Lung (tissue), 12 donors: Measurements from ENCODE around the gene SGCA. TPM values are rescaled to one million over a fixed set of nuclear protein-coding genes. Genes with fewer than 3 reads are reported as not detected.

Experiments
- ATAC-seq: fragments of 200-7000 bp; cut with Tn5 transposase; one replicate; pipeline ENCODE4 v1.9.1; 2020; ENCODE audit warnings: moderate number of reproducible peaks; ENCODE audit not compliant: insufficient read depth, low FRiP score
- DNase-seq, 3 donors: peaks; one replicate each; pipeline ENCODE4 v3.0.0-alpha.2; 2013 to 2017
- H3K27ac ChIP-seq, 2 donors: one replicate each; pipeline ENCODE4 v1.5.1; 2013; ENCODE audit warnings: mild to moderate bottlenecking in 2 of 2, moderate library complexity in 2 of 2, control low read depth in 1 of 2, inconsistent platforms in 1 of 2, low read depth in 1 of 2, low read length in 1 of 2
- H3K27me3 ChIP-seq, 3 donors: one replicate each; pipeline ENCODE4 v1.5.1; 2013; ENCODE audit warnings: low read length in 2 of 3; ENCODE audit not compliant: control insufficient read depth in 3 of 3, insufficient read depth in 3 of 3
- H3K36me3 ChIP-seq, 4 donors: one replicate each; pipeline ENCODE4 v1.5.1; 2013; ENCODE audit warnings: low read length in 4 of 4, mild to moderate bottlenecking in 1 of 4, moderate library complexity in 1 of 4; ENCODE audit not compliant: control insufficient read depth in 4 of 4, insufficient read depth in 4 of 4
- H3K4me1 ChIP-seq, 5 donors: one replicate each; pipeline ENCODE4 v1.5.1; 2013; ENCODE audit warnings: low read length in 5 of 5, mild to moderate bottlenecking in 2 of 5, moderate library complexity in 1 of 5; ENCODE audit not compliant: control insufficient read depth in 5 of 5, insufficient read depth in 5 of 5
- H3K4me3 ChIP-seq: one replicate; pipeline ENCODE4 v1.5.1; 2013; ENCODE audit warnings: mild to moderate bottlenecking, control low read depth, moderate library complexity
- H3K9ac ChIP-seq, 2 donors: one replicate each; pipeline ENCODE4 v1.5.1; 2013; ENCODE audit warnings: low read length in 2 of 2, control low read depth in 1 of 2; ENCODE audit not compliant: insufficient read depth in 1 of 2
- H3K9me3 ChIP-seq, 4 donors: one replicate each; pipeline ENCODE4 v1.5.1; 2013; ENCODE audit warnings: low read length in 3 of 4, mild to moderate bottlenecking in 1 of 4, moderate library complexity in 1 of 4; ENCODE audit not compliant: control insufficient read depth in 4 of 4, insufficient read depth in 3 of 4
- CTCF ChIP-seq: IDR thresholded peaks from 2 replicates; pipeline ENCODE4 v1.5.1; 2012; ENCODE audit warnings: mild to moderate bottlenecking; ENCODE audit errors: control extremely low read depth, extremely low read depth
- WGBS, 2 donors: extraction: QIAGEN DNeasy Blood & Tissue Kit; methylation state at CpG; one replicate each; pipeline ENCODE4 v1.1.7; 2013; 5-methylcytosine and 5-hydroxymethylcytosine counted together
- polyA plus RNA-seq, 2 donors: library from polyadenylated mRNA; stranded (reverse); fragments of 200-250 nt; gene quantifications; one replicate each; pipeline ENCODE4 v1.2.1, GENCODE V29; 2013
- total RNA-seq, 2 donors: library from RNA; depleted of rRNA in 1 of 2; stranded (reverse); fragments of >200 nt in 1 of 2; gene quantifications; one replicate each; pipeline ENCODE4 v1.2.1, GENCODE V29; 2014 to 2021
- donor health status: control.
- donor health status: control.
- donor health status: Bipolar disorder and iron deficiency.
- donor health status: healthy.
- donor health status: DM: yes; HTN: yes; CAD: no.

The SGCA gene
- total and polyA plus RNA-seq, 4 donors = 5.0 to 19.4 (median 14.0) TPM

- no peaks in the 10 kb centered on the region for H3K27me3 ChIP-seq
- no peak for TF ChIP-seq CTCF
- peaks cover 0 to 12% (median 3%) of the 10 kb centered on the region in 5 donors for H3K4me1 ChIP-seq
- no peaks in the 10 kb centered on the region for H3K9me3 ChIP-seq
- 90 to 92% methylated on average over 10 of the region's 10 CpGs for WGBS, 2 donors
- ATAC-seq (no peak), DNase-seq (no peak)
- no peak overlapping the region for H3K4me3 ChIP-seq
- H3K27ac ChIP-seq = peak overlapping the region in 1 of 2 donors; percentile 58
- no peaks in the 10 kb centered on the region for H3K36me3 ChIP-seq
- no peak overlapping the region for H3K9ac ChIP-seq
These were observed 5.0 kb downstream of the SGCA start for GRCh38 chr17:50170662-50171370.

GRCh38 chr17:50171371-50172071 lies 5.7 kb downstream of the SGCA start:
- ATAC-seq (no peak), DNase-seq (no peak)
- Histone ChIP-seq H3K4me1 (peaks cover 0 to 9% (median 3%) of the 10 kb centered on the region in 5 donors), H3K27me3 (no peaks in the 10 kb centered on the region), H3K9ac (no peak overlapping the region), H3K27ac (peak overlapping the region in 1 of 2 donors; percentile 58), H3K4me3 (no peak overlapping the region), H3K9me3 (no peaks in the 10 kb centered on the region), H3K36me3 (no peaks in the 10 kb centered on the region)
- no peak for TF ChIP-seq CTCF
- WGBS, 2 donors = 95 to 97% methylated on average over 17 of the region's 17 CpGs

DNA sequence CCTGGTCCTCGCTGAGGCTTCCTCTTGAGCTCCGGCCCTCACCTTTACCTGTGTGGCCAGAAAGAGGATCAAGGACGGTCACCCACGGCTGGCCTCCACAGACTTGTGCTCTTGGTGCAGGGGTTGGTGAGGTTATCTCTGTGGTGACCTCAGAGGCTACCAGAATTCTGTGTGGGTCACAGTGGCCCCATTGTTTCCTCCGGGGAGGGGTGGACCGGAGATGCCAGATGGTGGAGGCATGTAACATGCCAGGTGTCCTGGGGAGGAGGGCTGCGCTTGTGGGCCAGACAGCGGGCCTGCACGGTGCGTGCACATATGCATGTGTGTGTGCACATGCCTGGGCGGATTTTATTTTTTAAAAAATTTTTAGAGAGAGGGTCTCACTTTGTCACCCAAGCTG lies 6.3 kb downstream of the SGCA start:
- TF ChIP-seq CTCF = no peak
- no peak overlapping the region for H3K4me3 ChIP-seq
- H3K36me3 ChIP-seq = no peaks in the 10 kb centered on the region
- no peak overlapping the region for H3K9ac ChIP-seq
- H3K9me3 ChIP-seq = no peaks in the 10 kb centered on the region
- DNase-seq (no peak), ATAC-seq (no peak)
- 93 to 98% methylated on average over 11 of the region's 11 CpGs for WGBS, 2 donors
- peaks cover 0 to 13% (median 3%) of the 10 kb centered on the region in 5 donors for H3K4me1 ChIP-seq
- peak overlapping the region in 1 of 2 donors; percentile 58 for H3K27ac ChIP-seq
- H3K27me3 ChIP-seq = no peaks in the 10 kb centered on the region
